IMR-90 (cell line): ENCODE results near the gene CLDN19. TPM values are rescaled to one million over a fixed set of nuclear protein-coding genes. Genes with fewer than 3 reads are reported as not detected.

Source experiments
- ATAC-seq: fragments of 200-7000 bp; cut with Tn5 transposase; 2 replicates; pipeline ENCODE4 v1.9.1; 2020; ENCODE audit warnings: low read depth, mild to moderate bottlenecking, moderate library complexity
- BruUV-seq: library from RNA; stranded (reverse); fragments of 400-500 nt; replicated peaks from 2 replicates; lab custom pipeline; 2021; lab: Mats Ljungman, UMichigan
- CTCF ChIA-PET: fragments of 300-600 bp; formaldehyde crosslinking; extraction: SDS; loops from one replicate; lab custom pipeline; 2021; ENCODE audit warnings: antibody characterized with exemption; lab: Yijun Ruan, JAX
- POLR2A ChIA-PET: fragments of 300-600 bp; sonication (Branson Sonifier 250); formaldehyde crosslinking; loops from one replicate; lab custom pipeline; 2022; ENCODE audit warnings: antibody characterized with exemption; ENCODE audit not compliant: unreplicated experiment; lab: Charles Lee
- DNase-seq: peaks from one replicate; pipeline ENCODE4 v3.0.0; 2013
- H2AFZ ChIP-seq: replicated peaks from 2 replicates; pipeline ENCODE3; 2013; ENCODE audit warnings: low read length, mild to moderate bottlenecking; ENCODE audit not compliant: poor library complexity
- H2AK5ac ChIP-seq: 2 replicates; pipeline ENCODE4 v1.6.1; 2013; ENCODE audit warnings: low read depth, low read length, inconsistent platforms
- H2AK9ac ChIP-seq: replicated peaks from 2 replicates; pipeline ENCODE3; 2013; ENCODE audit warnings: mild to moderate bottlenecking, low read depth, low read length, moderate library complexity; ENCODE audit not compliant: poor library complexity
- H2BK120ac ChIP-seq: 2 replicates; pipeline ENCODE4 v1.6.1; 2013; ENCODE audit warnings: low read depth, low read length, inconsistent platforms
- H2BK15ac ChIP-seq: 3 replicates; pipeline ENCODE4 v1.6.1; 2013; ENCODE audit warnings: low read depth, low read length, inconsistent platforms
- H2BK20ac ChIP-seq: 2 replicates; pipeline ENCODE4 v1.6.1; 2013; ENCODE audit warnings: low read depth, mild to moderate bottlenecking, inconsistent platforms, low read length, moderate library complexity
- H2BK5ac ChIP-seq: 2 replicates; pipeline ENCODE4 v1.6.1; 2013; ENCODE audit warnings: mild to moderate bottlenecking, low read depth, low read length, inconsistent platforms; ENCODE audit not compliant: poor library complexity, severe bottlenecking
- H3K14ac ChIP-seq: replicated peaks from 2 replicates; pipeline ENCODE4 v1.6.1; 2013; ENCODE audit warnings: low read depth, low read length, inconsistent platforms
- H3K18ac ChIP-seq: 2 replicates; pipeline ENCODE4 v1.6.1; 2013; ENCODE audit warnings: low read depth, low read length, control low read depth
- H3K23ac ChIP-seq: 2 replicates; pipeline ENCODE4 v1.6.1; 2013; ENCODE audit warnings: low read depth, low read length, inconsistent platforms
- H3K27ac ChIP-seq: 2 replicates; pipeline ENCODE4 v1.5.1; 2013; ENCODE audit warnings: mild to moderate bottlenecking, control low read depth, low read length; ENCODE audit not compliant: insufficient read depth
- H3K27me3 ChIP-seq: 2 replicates; pipeline ENCODE4 v1.6.1; 2013; ENCODE audit warnings: low read length; ENCODE audit not compliant: control insufficient read depth, insufficient read depth
- H3K36me3 ChIP-seq: 2 replicates; pipeline ENCODE4 v1.6.1; 2013; ENCODE audit warnings: low read length, mixed read lengths; ENCODE audit not compliant: control insufficient read depth, insufficient read depth
- H3K4ac ChIP-seq: 2 replicates; pipeline ENCODE4 v1.6.1; 2013; ENCODE audit warnings: low read depth, low read length, inconsistent platforms
- H3K4me1 ChIP-seq: 2 replicates; pipeline ENCODE4 v1.6.1; 2013; ENCODE audit warnings: low read length, mixed read lengths; ENCODE audit not compliant: control insufficient read depth, insufficient read depth
- H3K4me2 ChIP-seq: 2 replicates; pipeline ENCODE4 v1.6.1; 2013; ENCODE audit warnings: low read depth, mild to moderate bottlenecking, control low read depth, low read length, moderate library complexity
- H3K4me3 ChIP-seq: 2 replicates; pipeline ENCODE4 v1.5.1; 2013; ENCODE audit warnings: low read depth, mild to moderate bottlenecking, control low read depth, low read length, moderate library complexity; ENCODE audit not compliant: insufficient read depth
- H3K56ac ChIP-seq: 2 replicates; pipeline ENCODE4 v1.6.1; 2013; ENCODE audit warnings: low read length, inconsistent platforms; ENCODE audit not compliant: insufficient read depth; ENCODE audit errors: extremely low read depth
- H3K79me1 ChIP-seq, 2 experiments: 2 replicates each; pipeline ENCODE4 v1.6.1; 2013; ENCODE audit warnings: low read length in 2 of 2, inconsistent platforms in 1 of 2, low read depth in 1 of 2
- H3K9ac ChIP-seq: 2 replicates; pipeline ENCODE4 v1.6.1; 2013; ENCODE audit warnings: low read depth, low read length, control low read depth
- H3K9me1 ChIP-seq: 2 replicates; pipeline ENCODE4 v1.6.1; 2013; ENCODE audit warnings: low read length, inconsistent platforms; ENCODE audit not compliant: insufficient read depth
- H3K9me3 ChIP-seq: 2 replicates; pipeline ENCODE4 v1.6.1; 2013; ENCODE audit warnings: low read length; ENCODE audit not compliant: control insufficient read depth, insufficient read depth
- H4K20me1 ChIP-seq: 2 replicates; pipeline ENCODE4 v1.6.1; 2013; ENCODE audit warnings: low read length, inconsistent platforms; ENCODE audit not compliant: insufficient read depth
- H4K5ac ChIP-seq: 2 replicates; pipeline ENCODE4 v1.6.1; 2013; ENCODE audit warnings: mild to moderate bottlenecking, low read depth, low read length, control low read depth
- H4K8ac ChIP-seq, 2 experiments: 2 replicates each; pipeline ENCODE4 v1.6.1; 2013; ENCODE audit warnings: low read depth in 2 of 2, low read length in 2 of 2, control low read depth in 1 of 2, inconsistent platforms in 1 of 2
- H4K91ac ChIP-seq: 2 replicates; pipeline ENCODE4 v1.6.1; 2013; ENCODE audit warnings: low read depth, low read length, inconsistent platforms; ENCODE audit not compliant: insufficient read depth
- BHLHE40 ChIP-seq: fragments of 150-350 bp; IDR thresholded peaks from 2 replicates; pipeline ENCODE4 v1.6.1; 2016; ENCODE audit warnings: mild to moderate bottlenecking, low read depth, low read length
- CEBPB ChIP-seq: IDR thresholded peaks from 2 replicates; pipeline ENCODE4 v1.6.1; 2012; ENCODE audit warnings: low read depth, low read length, improper control_type of control experiment
- CHD1 ChIP-seq: IDR thresholded peaks from 2 replicates; pipeline ENCODE4 v1.6.1; 2012; ENCODE audit warnings: low read depth, low read length, improper control_type of control experiment
- CTCF ChIP-seq: conservative IDR thresholded peaks from 2 replicates; pipeline ENCODE4 v1.5.1; 2012; ENCODE audit warnings: mild to moderate bottlenecking, low read depth, low read length, improper control_type of control experiment
- ELK1 ChIP-seq: fragments of 150-350 bp; IDR thresholded peaks from 2 replicates; pipeline ENCODE4 v1.6.1; 2016; ENCODE audit warnings: low read depth, mild to moderate bottlenecking, low read length, moderate library complexity, borderline replicate concordance
- FOS ChIP-seq: fragments of 150-350 bp; IDR thresholded peaks from 2 replicates; pipeline ENCODE4 v1.6.1; 2016; ENCODE audit warnings: low read depth, low read length
- MAFK ChIP-seq: IDR thresholded peaks from 2 replicates; pipeline ENCODE4 v1.6.1; 2012; ENCODE audit warnings: low read depth, low read length, improper control_type of control experiment
- MAZ ChIP-seq: IDR thresholded peaks from 2 replicates; pipeline ENCODE4 v1.6.1; 2012; ENCODE audit warnings: low read depth, mild to moderate bottlenecking, low read length, improper control_type of control experiment, moderate library complexity, borderline replicate concordance
- MXI1 ChIP-seq: IDR thresholded peaks from 2 replicates; pipeline ENCODE4 v1.6.1; 2012; ENCODE audit warnings: low read depth, mild to moderate bottlenecking, low read length, moderate library complexity, borderline replicate concordance
- NFE2L2 ChIP-seq: fragments of 150-350 bp; IDR thresholded peaks from 2 replicates; pipeline ENCODE4 v1.6.1; 2016; ENCODE audit warnings: low read depth, mild to moderate bottlenecking, low read length
- POLR2A ChIP-seq: IDR thresholded peaks from 2 replicates; pipeline ENCODE4 v1.6.1; 2012; ENCODE audit warnings: mild to moderate bottlenecking, low read depth, low read length
- RAD21 ChIP-seq: IDR thresholded peaks from 2 replicates; pipeline ENCODE4 v1.6.1; 2012; ENCODE audit warnings: low read length, improper control_type of control experiment
- RCOR1 ChIP-seq: IDR thresholded peaks from 2 replicates; pipeline ENCODE4 v1.6.1; 2012; ENCODE audit warnings: mild to moderate bottlenecking, low read length, improper control_type of control experiment; ENCODE audit not compliant: insufficient replicate concordance
- RFX5 ChIP-seq: IDR thresholded peaks from 2 replicates; pipeline ENCODE4 v1.8.0; 2012; ENCODE audit warnings: low read depth, mild to moderate bottlenecking, low read length, moderate library complexity
- SMC3 ChIP-seq: fragments of 150-350 bp; IDR thresholded peaks from 2 replicates; pipeline ENCODE4 v1.6.1; 2016; ENCODE audit warnings: low read depth, mild to moderate bottlenecking, antibody characterized with exemption, low read length, moderate library complexity
- USF2 ChIP-seq: fragments of 150-350 bp; IDR thresholded peaks from 2 replicates; pipeline ENCODE4 v1.6.1; 2017; ENCODE audit warnings: mild to moderate bottlenecking, antibody characterized with exemption, low read length, low read depth
- WGBS, 2 experiments: methylation state at CpG; one replicate each; pipeline versions ENCODE4 v1.1.5 to v1.1.7; 2013; ENCODE audit warnings: missing lambda C conversion rate in 2 of 2; ENCODE audit not compliant: insufficient read length in 1 of 2; ENCODE audit errors: extremely low coverage in 2 of 2; 5-methylcytosine and 5-hydroxymethylcytosine counted together
- dilution Hi-C: fragments of 300-500 bp; cut with HindIII; formaldehyde crosslinking; loops from one replicate; pipeline ENCODE4 v1.14.3; 2018; ENCODE audit warnings: low sequenced_read_pairs; ENCODE audit not compliant: unreplicated experiment
- in situ Hi-C: fragments of 300-500 bp; cut with MboI; formaldehyde crosslinking; loops from 3 replicates; pipeline ENCODE4 v1.14.3; 2019; ENCODE audit warnings: low sequenced_read_pairs, inconsistent platforms, mixed read lengths
- intact Hi-C: fragments of 100-400 bp; cut with micrococcal nuclease; formaldehyde crosslinking; loops from 2 replicates; pipeline ENCODE4 v1.10.0; 2022
- polyA plus RNA-seq, 3 experiments: library from polyadenylated mRNA; depleted of rRNA; stranded (reverse); fragments of >200 nt; gene quantifications; 2 replicates each; pipeline ENCODE4 v1.2.3, GENCODE V29; 2012; ENCODE audit warnings: low replicate concordance in 1 of 3
- total RNA-seq: library from RNA; depleted of rRNA; stranded (reverse); fragments of >200 nt; gene quantifications from 2 replicates; pipeline ENCODE4 v1.2.3, GENCODE V29; 2012

Gene CLDN19
- total and polyA plus RNA-seq, 2 of the 4 experiments (the other 2 are of a cell fraction), result not detected

- CTCF ChIA-PET, result no interaction called here
- ATAC-seq, result no peak
- WGBS, 2 experiments, result 100% methylated on average over 1 of the region's 5 CpGs; no CpG with 5 or more reads in 1 of the 2 experiments
Observed at GRCh38 chr1:42786097-42786496, 46.1 kb upstream of the CLDN19 start.

More at GRCh38 chr1:42786097-42786496, 46.1 kb upstream of the CLDN19 start:
- Histone ChIP-seq H3K4me1 (peaks cover 3% of the 10 kb centered on the region; the same call in 1 of the 2 replicates), H3K56ac (no peak overlapping the region), H4K8ac (no peak overlapping the region), H2BK120ac (no peak overlapping the region), H3K18ac (no peak overlapping the region), H3K4me2 (no peak overlapping the region), H2BK5ac (no peak overlapping the region), H4K5ac (no peak overlapping the region), H3K4me3 (no peak overlapping the region), H3K14ac (no peak overlapping the region), H3K9me3 (no peaks in the 10 kb centered on the region), H3K23ac (no peak overlapping the region), H4K20me1 (no peaks in the 10 kb centered on the region; the same call in 1 of the 2 replicates), H4K91ac (no peak overlapping the region), H2AFZ (no peak overlapping the region), H3K4ac (no peak overlapping the region), H3K79me1 (no peaks in the 10 kb centered on the region; a peak in 1 of 4 replicates), H3K9ac (no peak overlapping the region), H3K9me1 (peaks cover 5% of the 10 kb centered on the region; the same call in 1 of the 2 replicates), H3K27ac (no peak overlapping the region), H2BK20ac (no peak overlapping the region), H3K27me3 (no peaks in the 10 kb centered on the region), H2BK15ac (no peak overlapping the region), H3K36me3 (peaks cover 1% of the 10 kb centered on the region), H2AK9ac (no peak overlapping the region), H2AK5ac (no peak overlapping the region)
- POLR2A ChIA-PET, result no interaction called here
- dilution Hi-C loops, result no loop called here
- no peak for TF ChIP-seq FOS
- TF ChIP-seq MXI1, result no peak
- no peak for TF ChIP-seq CEBPB
- no peak for TF ChIP-seq MAZ
- no peak for TF ChIP-seq USF2
- no peak for TF ChIP-seq MAFK
- TF ChIP-seq CTCF, result no peak
- no peak for TF ChIP-seq SMC3
- TF ChIP-seq POLR2A, result no peak
- no peak for TF ChIP-seq RFX5
- no peak for TF ChIP-seq ELK1
- no peak for TF ChIP-seq CHD1
- no peak for TF ChIP-seq RAD21
- no peak for TF ChIP-seq RCOR1
- TF ChIP-seq BHLHE40, result no peak
- no peak for TF ChIP-seq NFE2L2
- BruUV-seq, result no TSS peak
- in situ Hi-C loops, result loop anchor here (10.0 kb wide), 1 partner anchor 129 kb away; no protein-coding TSS in a partner anchor
- DNase-seq, result no peak
- intact Hi-C loops, result no loop called here
